NOMO-1 treated with dmso at 0.1 percent for 144 hours (cell line): ENCODE results near the gene BGN.

Experiments used
- DNase-seq: peaks from one replicate; lab custom pipeline; 2025; ENCODE audit not compliant: unreplicated experiment; lab: John Stamatoyannopoulos, UW

Gene BGN

DNA sequence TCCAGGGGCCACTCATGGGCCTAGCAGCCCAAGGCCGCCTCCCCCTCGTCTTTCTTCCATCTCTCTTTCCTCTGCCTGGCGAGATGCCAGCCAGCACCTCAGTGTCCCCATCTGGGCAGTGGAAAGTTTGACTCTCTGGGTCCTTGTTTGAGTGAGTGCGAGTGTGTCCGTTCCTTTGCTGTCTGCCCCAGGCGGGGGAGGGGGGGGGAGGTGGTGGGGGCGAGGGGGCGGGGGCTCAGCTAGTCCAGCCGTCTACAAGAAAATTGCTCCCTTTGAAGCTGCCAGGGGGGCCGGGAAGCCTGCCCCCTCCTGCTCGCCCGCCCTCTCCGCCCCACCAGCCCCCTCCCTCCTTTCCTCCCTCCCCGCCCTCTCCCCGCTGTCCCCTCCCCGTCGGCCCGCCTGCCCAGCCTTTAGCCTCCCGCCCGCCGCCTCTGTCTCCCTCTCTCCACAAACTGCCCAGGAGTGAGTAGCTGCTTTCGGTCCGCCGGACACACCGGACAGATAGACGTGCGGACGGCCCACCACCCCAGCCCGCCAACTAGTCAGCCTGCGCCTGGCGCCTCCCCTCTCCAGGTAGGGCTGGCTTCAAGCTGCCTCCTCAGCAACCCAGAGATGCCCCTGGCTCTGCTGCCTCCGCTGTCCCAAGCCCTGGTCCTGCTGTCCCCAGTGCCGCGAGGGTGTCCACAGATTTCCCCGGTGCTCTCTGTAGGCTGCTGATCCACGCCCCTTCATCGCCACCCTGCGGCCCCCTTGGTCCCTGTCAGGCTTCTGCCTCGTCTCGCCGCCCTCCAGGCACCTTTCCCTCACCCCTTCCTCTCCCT lies at the start of gene BGN:
Gene BGN, plus strand, starts transcription at position 440 of the 821 bp plus-strand sequence. CDS start 9,652 bp downstream, outside the sequence.
- no peak for DNase-seq

DNA sequence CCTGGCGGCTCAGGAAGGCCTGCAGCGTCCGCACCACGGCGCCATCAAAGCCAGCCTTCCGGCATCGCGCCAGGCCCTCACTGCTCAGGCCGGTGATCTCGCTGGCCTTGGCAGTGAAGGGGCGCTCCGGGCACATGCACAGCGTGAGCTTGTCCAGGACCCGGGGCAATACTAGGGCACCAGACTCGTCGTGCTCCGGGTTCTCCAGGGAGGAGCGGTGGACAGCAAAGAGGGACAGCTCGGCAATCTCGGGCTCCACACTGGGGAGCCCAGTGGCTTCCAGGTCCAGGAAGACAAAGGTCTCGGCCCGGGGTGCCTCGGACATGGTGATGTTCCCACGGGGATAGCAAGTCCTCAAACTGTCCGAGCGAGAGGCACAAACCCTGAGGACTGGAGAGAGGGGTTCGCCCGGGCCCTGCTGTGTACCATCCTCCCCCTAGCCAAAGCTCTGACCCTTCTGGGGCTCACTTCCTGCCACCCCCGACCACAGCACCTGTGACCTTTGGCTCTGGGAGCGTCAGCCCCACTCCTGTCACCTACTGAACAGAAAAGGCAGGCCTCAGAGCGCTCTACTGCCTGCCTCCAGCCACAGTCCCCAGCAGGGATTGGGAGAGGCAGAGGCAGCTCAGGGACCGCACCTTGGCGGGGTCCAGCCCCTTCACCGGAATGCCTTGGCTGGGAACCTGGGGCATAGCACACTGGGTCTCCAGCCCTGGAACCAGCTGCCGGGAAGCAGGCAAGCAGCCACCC lies 49.5 kb upstream of the BGN start:
- no peak for DNase-seq

DNA sequence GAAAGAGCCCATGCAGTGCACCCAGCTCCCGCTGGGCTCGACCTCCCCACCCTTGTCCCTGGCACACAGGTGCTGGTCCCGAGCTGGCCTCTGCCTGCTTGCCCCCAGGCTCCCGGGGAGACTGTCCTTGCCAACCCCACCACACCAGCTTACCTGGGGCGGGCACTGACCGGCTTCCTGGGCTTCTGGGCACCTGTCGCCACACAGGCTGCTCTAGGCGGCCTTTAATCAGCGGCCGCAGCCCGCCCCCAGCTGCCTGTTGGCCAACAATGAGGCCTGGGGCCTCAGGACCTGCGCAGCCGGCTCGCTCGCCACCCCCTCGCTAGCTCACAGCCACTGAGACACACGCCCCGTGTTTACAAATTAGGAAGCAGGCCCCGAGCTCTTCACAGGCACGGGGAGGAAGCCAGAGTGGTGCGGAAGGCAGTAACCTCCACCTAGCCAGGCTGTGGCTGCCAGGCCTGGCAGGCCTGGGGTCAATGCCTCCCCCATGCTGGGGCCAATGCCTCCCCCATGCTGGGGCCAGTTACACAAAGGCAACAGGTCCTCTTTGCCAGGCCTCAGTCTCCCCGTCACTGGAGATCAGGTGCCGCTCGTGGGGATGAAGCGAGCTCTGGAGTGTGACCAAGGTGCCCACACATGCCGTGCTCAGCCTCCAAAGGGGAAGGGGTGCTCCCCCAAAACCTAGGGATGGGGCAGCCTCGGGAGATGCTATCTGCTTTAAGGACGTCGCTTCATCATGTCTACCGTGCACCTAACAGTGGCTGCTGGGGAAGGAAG lies 48.7 kb upstream of the BGN start, which contains the start of gene TREX2:
Gene TREX2, minus strand, starts transcription at position 201 of the 780 bp plus-strand sequence. CDS start 626 bp downstream, outside the sequence.
- DNase-seq: no peak

- no peak for DNase-seq
Measured at GRCh38 chrX:153446636-153446936, 48.2 kb upstream of the BGN start.

DNA sequence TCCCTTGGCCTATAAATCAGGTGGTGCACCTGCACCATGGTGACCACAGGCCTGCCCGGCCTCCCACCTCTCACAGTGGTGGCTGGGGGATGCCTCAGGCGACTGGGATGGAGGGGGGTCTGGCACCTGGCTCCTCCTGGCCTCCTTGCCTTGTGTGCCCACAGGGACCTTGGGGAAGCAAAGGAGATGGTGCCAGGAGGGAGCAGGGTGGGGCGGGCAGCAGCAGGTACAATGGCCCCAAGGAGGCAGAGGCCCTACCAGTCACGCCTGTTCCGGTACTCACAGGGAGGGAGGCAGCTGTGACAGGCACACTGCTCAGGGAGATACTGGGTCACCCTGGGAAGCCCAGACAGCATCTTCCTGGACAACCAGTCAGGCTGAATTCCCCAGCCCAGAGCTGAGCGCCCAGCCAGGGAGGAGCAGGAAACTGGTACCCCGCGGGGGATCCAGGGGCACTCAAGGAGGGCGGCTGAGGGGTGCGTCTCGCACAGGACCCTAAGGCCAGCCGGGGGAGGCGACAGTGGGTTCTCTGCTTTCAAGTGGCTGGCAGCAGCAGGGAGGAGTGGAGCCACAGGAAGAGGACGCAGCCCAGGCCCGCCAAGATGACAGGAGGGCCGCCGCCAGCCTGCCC lies 47.7 kb upstream of the BGN start:
- no peak for DNase-seq

DNA sequence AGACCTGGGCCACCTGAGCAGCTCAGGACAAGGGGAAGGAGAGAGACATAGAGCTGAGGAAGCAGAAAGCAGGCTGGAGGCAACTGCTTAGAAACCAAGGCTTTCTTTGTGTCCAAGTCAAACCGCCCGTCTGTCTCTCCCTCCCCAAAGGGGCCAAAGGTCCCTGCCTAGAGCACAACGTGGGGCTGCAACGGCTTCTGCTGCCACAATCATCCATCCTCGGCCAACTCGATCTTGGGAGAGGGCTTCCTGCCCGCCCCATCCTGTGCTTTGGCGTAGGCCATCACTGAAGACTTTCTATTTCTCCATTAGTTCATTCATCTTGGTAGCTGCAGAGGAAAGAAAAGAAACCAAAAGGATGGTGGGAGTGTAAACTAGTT lies 47.2 kb upstream of the BGN start:
- DNase-seq: no peak

DNA sequence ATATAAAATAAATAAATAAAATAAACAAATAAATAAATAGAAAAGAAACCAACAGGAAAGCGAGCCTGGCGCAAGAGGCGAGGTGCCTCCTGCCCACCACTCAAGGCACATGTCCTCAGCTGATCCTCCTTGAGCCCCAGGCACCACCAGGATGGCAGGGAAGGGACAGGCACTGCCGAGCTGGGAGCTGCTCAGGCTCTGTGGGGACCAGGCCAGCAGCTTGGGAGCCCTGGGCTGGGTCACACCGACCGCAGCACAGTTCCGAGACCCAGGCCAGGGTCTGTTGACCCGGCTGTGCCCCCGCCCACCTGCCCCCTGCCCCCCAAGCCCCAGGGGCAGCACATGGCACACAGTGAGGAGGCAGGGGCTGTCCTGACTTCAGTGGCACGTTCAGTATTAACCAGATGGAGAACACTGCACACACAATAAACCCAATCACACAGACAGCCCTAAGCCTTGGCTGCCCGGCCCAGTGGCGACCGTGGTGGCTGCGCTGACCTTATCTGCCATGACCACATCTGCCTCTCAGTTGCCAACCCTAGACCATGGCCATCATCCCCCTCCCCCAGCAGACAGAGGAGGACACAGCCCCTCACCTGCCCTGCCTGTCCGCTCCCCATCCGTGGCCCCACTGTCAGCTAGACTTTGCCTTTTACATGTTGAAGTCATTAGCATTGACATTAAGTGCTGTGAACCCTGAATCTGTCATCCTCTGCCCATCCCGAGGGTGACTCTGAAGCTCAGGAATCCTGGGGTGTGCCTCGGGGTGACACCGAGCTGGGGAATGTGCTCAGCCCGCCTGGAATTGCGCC lies 46.0 kb upstream of the BGN start:
- no peak for DNase-seq

GRCh38 chrX:153449368-153450113 lies 45.2 kb upstream of the BGN start:
- DNase-seq: no peak

- no peak for DNase-seq
Measured at GRCh38 chrX:153450114-153450948, 44.4 kb upstream of the BGN start.

DNA sequence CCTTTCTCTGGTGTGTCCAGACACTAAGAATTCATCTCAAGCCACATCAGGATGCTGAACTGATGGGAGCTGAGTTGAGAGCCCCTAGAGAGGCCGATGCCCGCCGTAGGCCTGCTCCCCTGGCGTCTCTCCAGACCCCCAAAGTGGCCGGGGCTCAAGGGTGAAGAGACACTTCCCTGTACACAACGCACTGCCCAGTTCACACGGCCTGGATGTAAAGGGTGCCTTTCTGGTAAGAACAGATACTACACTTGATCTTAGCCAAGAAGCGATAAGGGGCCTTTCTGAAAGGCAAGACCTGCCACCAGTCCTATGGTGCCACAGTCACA lies 43.9 kb upstream of the BGN start:
- no peak for DNase-seq

GRCh38 chrX:153454901-153455550 lies 39.8 kb upstream of the BGN start:
- DNase-seq: no peak

DNA sequence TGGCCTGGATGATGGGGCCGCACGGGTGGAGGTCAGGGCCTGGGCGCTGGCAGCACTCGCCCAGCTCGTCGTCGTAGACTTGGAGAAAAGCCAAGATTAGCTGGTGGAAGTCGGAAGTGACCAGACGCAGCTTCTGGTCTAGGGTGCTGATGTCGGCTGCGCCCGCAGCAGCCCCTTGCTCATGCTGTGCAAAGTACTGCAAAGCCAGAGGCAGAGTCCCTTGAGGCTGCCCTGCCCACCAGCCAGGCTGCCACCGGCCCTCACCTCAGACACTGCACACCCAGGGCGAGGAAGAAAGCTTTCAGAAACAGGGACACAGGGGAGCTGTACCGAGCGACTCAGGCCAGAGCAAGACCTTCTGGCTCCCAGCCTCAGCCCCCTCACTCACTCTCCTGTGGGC lies 39.2 kb upstream of the BGN start:
- DNase-seq: no peak

- no peak for DNase-seq
Measured at GRCh38 chrX:153456161-153456560, 38.6 kb upstream of the BGN start.

DNA sequence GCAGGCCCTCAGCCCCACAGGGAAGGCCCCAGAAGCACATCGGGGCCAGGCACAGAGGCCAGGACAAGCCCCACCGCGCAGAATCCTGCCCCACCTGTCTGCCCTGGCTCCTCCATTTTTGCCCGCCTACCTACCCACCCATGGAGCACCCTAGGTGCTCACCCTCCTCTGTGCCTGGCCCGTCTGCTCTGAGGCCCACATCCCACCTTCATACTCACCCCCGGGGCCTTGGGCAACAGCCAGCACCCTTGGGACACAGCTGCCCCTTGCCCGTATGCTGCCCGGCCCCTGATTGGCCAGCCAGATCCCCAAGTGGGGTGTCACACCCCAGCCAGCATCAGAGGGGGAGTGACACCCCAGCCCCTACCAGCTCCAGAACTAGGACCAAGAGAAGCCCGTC lies 38.1 kb upstream of the BGN start:
- no peak for DNase-seq

GRCh38 chrX:153457136-153457825 lies 37.5 kb upstream of the BGN start:
- DNase-seq: no peak

GRCh38 chrX:153457827-153458466 lies 36.8 kb upstream of the BGN start:
- no peak for DNase-seq

DNA sequence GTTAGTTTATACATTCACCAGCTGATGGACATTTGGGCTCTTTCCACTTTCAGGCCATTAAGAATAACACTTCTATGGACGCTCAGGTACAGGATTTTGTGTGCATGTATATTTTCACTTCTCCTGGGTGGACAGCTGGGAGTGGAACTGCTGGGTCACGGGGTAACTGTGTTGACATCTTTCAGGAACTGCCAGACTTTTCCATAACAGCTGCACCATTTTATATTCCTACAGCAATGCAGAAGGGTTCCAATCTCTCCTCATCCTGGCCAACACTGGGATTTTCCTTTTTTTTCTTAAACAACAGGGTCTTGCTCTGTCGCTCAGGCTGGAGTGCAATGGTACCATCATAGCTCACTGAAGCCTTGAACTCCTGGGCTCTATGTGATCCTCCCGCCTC lies 36.3 kb upstream of the BGN start:
- DNase-seq: no peak
